GM23248 (cell line): Measurements from ENCODE around the gene FAM187B. TPM values are rescaled to one million over a fixed set of nuclear protein-coding genes. Genes with fewer than 3 reads are reported as not detected.

ENCODE experiments used
- DNase-seq: peaks from one replicate; pipeline ENCODE4 v3.0.0-alpha.2; 2015
- H2AFZ ChIP-seq: fragments of 200-600 bp; sonication (generic); 2 replicates; pipeline ENCODE4 v1.6.1; 2016; ENCODE audit warnings: antibody characterized with exemption
- H3F3A ChIP-seq: fragments of 200-600 bp; sonication (generic); 2 replicates; pipeline ENCODE4 v1.6.1; 2016; ENCODE audit warnings: mild to moderate bottlenecking, antibody characterized with exemption, mixed run types; ENCODE audit not compliant: insufficient read depth
- H3K27ac ChIP-seq: fragments of 200-600 bp; sonication (generic); 2 replicates; pipeline ENCODE4 v1.5.1; 2016; ENCODE audit warnings: mild to moderate bottlenecking
- H3K27me3 ChIP-seq: fragments of 200-600 bp; sonication (generic); replicated peaks from 2 replicates; pipeline ENCODE4 v1.6.1; 2016; ENCODE audit warnings: mild to moderate bottlenecking; ENCODE audit not compliant: insufficient read depth
- H3K36me3 ChIP-seq: fragments of 200-600 bp; sonication (generic); 2 replicates; pipeline ENCODE4 v1.6.1; 2016; ENCODE audit warnings: low read depth, mild to moderate bottlenecking
- H3K4me1 ChIP-seq: fragments of 200-600 bp; sonication (generic); 2 replicates; pipeline ENCODE4 v1.6.1; 2016; ENCODE audit warnings: mild to moderate bottlenecking; ENCODE audit not compliant: insufficient read depth
- H3K4me2 ChIP-seq: fragments of 200-600 bp; sonication (generic); one replicate; pipeline ENCODE4 v1.6.1; 2016; ENCODE audit warnings: mild to moderate bottlenecking; ENCODE audit not compliant: unreplicated experiment
- H3K4me3 ChIP-seq: fragments of 200-600 bp; sonication (generic); 2 replicates; pipeline ENCODE4 v1.5.1; 2016; ENCODE audit warnings: mild to moderate bottlenecking
- H3K79me2 ChIP-seq: fragments of 200-600 bp; sonication (generic); 2 replicates; pipeline ENCODE4 v1.6.1; 2016; ENCODE audit warnings: mild to moderate bottlenecking; ENCODE audit not compliant: insufficient read depth
- H3K9ac ChIP-seq: fragments of 200-600 bp; sonication (generic); 2 replicates; pipeline ENCODE4 v1.6.1; 2016; ENCODE audit warnings: mild to moderate bottlenecking
- H3K9me2 ChIP-seq: fragments of 200-600 bp; sonication (generic); 2 replicates; pipeline ENCODE4 v1.6.1; 2016; ENCODE audit warnings: mixed run types, mild to moderate bottlenecking, moderate library complexity; ENCODE audit not compliant: insufficient read depth
- H3K9me3 ChIP-seq: fragments of 200-600 bp; sonication (generic); one replicate; pipeline ENCODE4 v1.6.1; 2017; ENCODE audit warnings: low read depth
- H4K20me1 ChIP-seq: fragments of 200-600 bp; sonication (generic); 2 replicates; pipeline ENCODE4 v1.6.0; 2016; ENCODE audit not compliant: insufficient read depth
- EZH2 ChIP-seq: fragments of 200-600 bp; sonication (generic); IDR thresholded peaks from 2 replicates; pipeline ENCODE4 v1.6.1; 2018; ENCODE audit warnings: antibody characterized with exemption, mild to moderate bottlenecking; ENCODE audit not compliant: insufficient read depth, poor library complexity, severe bottlenecking
- EZH2phosphoT487 ChIP-seq: fragments of 200-600 bp; sonication (generic); IDR thresholded peaks from 2 replicates; pipeline ENCODE4 v1.6.1; 2018; ENCODE audit warnings: antibody characterized with exemption, moderate library complexity, mild to moderate bottlenecking, low read depth; ENCODE audit not compliant: insufficient read depth
- WGBS, 2 experiments: methylation state at CpG; one replicate each; pipeline ENCODE4 v1.1.6; 2015 to 2017; ENCODE audit warnings: low lambda C conversion rate in 2 of 2, low coverage in 1 of 2; ENCODE audit errors: missing lambda C conversion rate in 2 of 2; 5-methylcytosine and 5-hydroxymethylcytosine counted together
- in situ Hi-C: fragments of 300-500 bp; cut with MboI; formaldehyde crosslinking; loops from 2 replicates; pipeline ENCODE4 v1.15.0; 2020
- polyA plus RNA-seq: library from polyadenylated mRNA; unstranded; fragments of >200 nt; fragmentation: Nextera tagmentation; extraction: Ambion mirVana; gene quantifications from 2 replicates; pipeline ENCODE4 v1.2.1, GENCODE V29; 2016
- total RNA-seq: library from RNA; depleted of rRNA; stranded (reverse); fragments of >200 nt; shearing (Covaris generic); gene quantifications from 2 replicates; pipeline ENCODE4 v1.2.3, GENCODE V29; 2014; rRNA removed

FAM187B gene
- total RNA-seq = not detected in 2 replicates
- not detected in 2 replicates for polyA plus RNA-seq

- no peak within 1 kb of the TSS for H3K9ac ChIP-seq
- H2AFZ ChIP-seq = no peak within 1 kb of the TSS
- no peaks in the 10 kb centered on the region for H3K79me2 ChIP-seq
- 61 to 64% methylated on average over 14 of the region's 14 CpGs for whole genome bisulfite sequencing, 2 experiments
- in situ Hi-C loops = no loop called here
- no peaks in the 10 kb centered on the region for H3F3A ChIP-seq
- H3K4me2 ChIP-seq = no peak within 1 kb of the TSS
- TF ChIP-seq EZH2 (no peak), EZH2phosphoT487 (no peak)
- no peak within 1 kb of the TSS for H3K4me3 ChIP-seq
- no peak within 1 kb of the TSS for H3K27ac ChIP-seq
- no peaks in the 10 kb centered on the region for H3K9me2 ChIP-seq
- peaks cover 4% of the 10 kb centered on the region; the same call in 1 of the 2 replicates for H3K4me1 ChIP-seq
- no peak for DNase-seq
- H3K9me3 ChIP-seq = no peaks in the 10 kb centered on the region
- H3K27me3 ChIP-seq = peaks cover 13% of the 10 kb centered on the region; the same call in 1 of the 2 replicates
- no peaks in the 10 kb centered on the region for H4K20me1 ChIP-seq
- no peaks in the 10 kb centered on the region for H3K36me3 ChIP-seq
Measured at GRCh38 chr19:35228177-35228930, at the start of gene FAM187B. Gene FAM187B (minus strand): TSS chr19:35228739. CDS start chr19:35228680, 59 bp downstream.

- no peak overlapping the region for H3K4me2 ChIP-seq
- H2AFZ ChIP-seq = no peak overlapping the region
- H3K27me3 ChIP-seq = no peaks in the 10 kb centered on the region; the same call in 1 of the 2 replicates
- DNase-seq = no peak
- H3F3A ChIP-seq = 0 out of 2 replicates have a peak, but pooled peaks cover 7% of the 10 kb centered on the region
- H3K27ac ChIP-seq = no peak overlapping the region
- peaks cover 4% of the 10 kb centered on the region; the same call in 1 of the 2 replicates for H3K36me3 ChIP-seq
- no peak overlapping the region for H3K9ac ChIP-seq
- no peaks in the 10 kb centered on the region for H4K20me1 ChIP-seq
- 96 to 97% methylated on average over 28 of the region's 28 CpGs for WGBS, 2 experiments
- no peaks in the 10 kb centered on the region for H3K4me1 ChIP-seq
- H3K79me2 ChIP-seq = no peaks in the 10 kb centered on the region
- no peaks in the 10 kb centered on the region for H3K9me2 ChIP-seq
- no peak overlapping the region for H3K4me3 ChIP-seq
- TF ChIP-seq EZH2phosphoT487 (no peak), EZH2 (no peak)
- H3K9me3 ChIP-seq = no peaks in the 10 kb centered on the region
- in situ Hi-C loops = no loop called here
Measured at GRCh38 chr19:35276706-35277281, 48.3 kb upstream of the FAM187B start.

- no peak for DNase-seq
- in situ Hi-C loops = no loop called here
- Histone ChIP-seq H3K4me3 (no peak overlapping the region), H3F3A (no peaks in the 10 kb centered on the region), H3K4me2 (no peak overlapping the region), H3K36me3 (peaks cover 13% of the 10 kb centered on the region; the same call in 1 of the 2 replicates), H3K9me3 (no peaks in the 10 kb centered on the region), H3K27ac (no peak overlapping the region), H3K79me2 (peaks cover 17% of the 10 kb centered on the region), H3K27me3 (no peaks in the 10 kb centered on the region), H3K9ac (no peak overlapping the region), H3K4me1 (no peaks in the 10 kb centered on the region; the same call in 1 of the 2 replicates), H2AFZ (no peak overlapping the region), H3K9me2 (no peaks in the 10 kb centered on the region), H4K20me1 (no peaks in the 10 kb centered on the region)
- TF ChIP-seq EZH2 (no peak), EZH2phosphoT487 (no peak)
- 60 to 74% methylated on average over 5 of the region's 5 CpGs for WGBS, 2 experiments
Measured at GRCh38 chr19:35274323-35274722, 45.8 kb upstream of the FAM187B start.

- H3K4me3 ChIP-seq = no peak overlapping the region
- no peaks in the 10 kb centered on the region for H3K9me3 ChIP-seq
- H3K4me1 ChIP-seq = no peaks in the 10 kb centered on the region; the same call in 1 of the 2 replicates
- no peak overlapping the region for H3K4me2 ChIP-seq
- no peak overlapping the region for H3K27ac ChIP-seq
- H3K27me3 ChIP-seq = no peaks in the 10 kb centered on the region
- no peaks in the 10 kb centered on the region for H3K9me2 ChIP-seq
- no peak overlapping the region for H3K9ac ChIP-seq
- WGBS, 2 experiments = 68 to 70% methylated on average over 14 of the region's 14 CpGs
- H3F3A ChIP-seq = no peaks in the 10 kb centered on the region
- H3K36me3 ChIP-seq = peaks cover 13% of the 10 kb centered on the region; the same call in 1 of the 2 replicates
- in situ Hi-C loops = no loop called here
- TF ChIP-seq EZH2 (no peak), EZH2phosphoT487 (no peak)
- H3K79me2 ChIP-seq = peaks cover 17% of the 10 kb centered on the region
- H2AFZ ChIP-seq = no peak overlapping the region
- no peak for DNase-seq
- no peaks in the 10 kb centered on the region for H4K20me1 ChIP-seq
Measured at GRCh38 chr19:35273686-35274259, 45.2 kb upstream of the FAM187B start.
